Globus pallidus (tissue), 1 donor: ENCODE results near the gene SEM1.
A peak's percentile ranks its signal among the peaks of the same experiment; 100 is the strongest.
"Not testable (repeated sequence)": the region's sequence is repeated elsewhere in the genome, so short reads cannot be mapped to it uniquely, and the experiment has no call there.

Experiments used
- DNase-seq: peaks from one replicate; pipeline ENCODE4 v3.0.0-alpha.2; 2015; ENCODE audit warnings: low spot score

The SEM1 gene

DNA sequence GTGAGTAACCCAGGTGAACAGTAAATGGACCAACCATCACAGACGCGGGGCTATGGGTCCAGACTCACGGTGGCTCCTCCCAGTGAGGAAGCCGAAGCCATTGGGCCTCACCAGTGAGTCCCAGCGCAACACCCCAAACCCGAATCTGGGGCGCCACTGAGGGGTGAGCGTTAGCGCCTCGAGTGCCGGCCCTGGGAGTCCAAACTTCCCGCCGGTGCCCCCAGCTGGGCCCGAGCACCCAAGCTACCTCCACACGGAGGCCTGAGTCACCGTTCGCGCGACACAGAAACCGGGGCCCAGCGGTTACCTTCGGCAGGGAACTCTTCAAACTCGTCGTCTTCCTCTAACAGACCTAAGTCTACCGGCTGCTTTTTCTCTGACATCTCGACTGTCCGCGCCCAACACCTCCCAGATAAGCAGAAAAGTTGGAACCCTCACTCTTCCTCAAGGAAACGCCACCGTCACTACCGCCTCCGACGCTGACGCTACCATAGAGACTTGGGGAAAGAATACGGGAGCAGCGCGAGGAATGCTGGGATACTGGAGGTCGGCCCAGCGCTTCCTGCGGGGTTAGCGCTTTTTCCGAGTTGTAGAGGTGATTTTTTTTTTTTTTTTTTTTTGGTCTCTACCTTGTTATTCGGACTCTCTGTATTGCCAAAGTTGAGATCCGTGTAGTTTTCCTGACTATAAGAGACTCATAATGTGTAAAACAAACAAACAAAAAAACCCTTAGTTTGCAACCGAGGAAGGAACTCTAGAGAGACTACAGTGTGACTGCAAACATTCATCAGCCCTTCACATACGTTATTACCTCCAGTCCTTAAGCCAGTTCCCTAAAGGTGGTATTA, at the start of gene SEM1:
Gene SEM1, minus strand, starts transcription at position 466 of the 848 bp plus-strand sequence. Its CDS starts 83 bp downstream, at position 383.
- DNase-seq = peak; percentile 86

GRCh38 chr7:96757880-96758279, 48.2 kb upstream of the SEM1 start:
- DNase-seq = not testable (repeated sequence)

DNA sequence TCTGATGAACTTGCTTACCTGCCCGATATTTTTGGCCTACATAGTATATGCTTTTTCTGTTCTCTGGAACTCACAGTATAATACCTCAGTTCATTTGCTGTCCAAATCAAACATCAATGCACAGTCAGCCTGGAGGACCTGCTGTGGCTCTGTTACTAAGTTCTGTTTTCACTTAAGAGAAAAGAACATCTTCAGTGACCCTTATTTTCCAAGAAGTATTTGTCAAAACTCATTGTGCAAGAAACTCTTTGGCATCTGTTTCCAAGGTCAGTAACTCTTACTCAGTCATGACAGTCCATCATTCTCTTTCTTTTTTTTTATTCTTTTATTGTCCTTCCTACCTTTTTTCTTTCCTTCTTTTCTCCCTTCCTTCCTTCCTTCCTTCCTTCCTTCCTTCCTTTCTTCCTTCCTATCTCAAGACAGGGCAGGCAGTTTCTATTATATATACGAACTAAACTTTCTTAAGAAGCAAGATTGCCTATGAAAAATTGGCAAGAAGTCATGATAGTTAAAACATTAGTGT, 37.8 kb upstream of the SEM1 start:
- no peak for DNase-seq

- DNase-seq = no peak
Observed at GRCh38 chr7:96740130-96740529, 30.5 kb upstream of the SEM1 start.

DNA sequence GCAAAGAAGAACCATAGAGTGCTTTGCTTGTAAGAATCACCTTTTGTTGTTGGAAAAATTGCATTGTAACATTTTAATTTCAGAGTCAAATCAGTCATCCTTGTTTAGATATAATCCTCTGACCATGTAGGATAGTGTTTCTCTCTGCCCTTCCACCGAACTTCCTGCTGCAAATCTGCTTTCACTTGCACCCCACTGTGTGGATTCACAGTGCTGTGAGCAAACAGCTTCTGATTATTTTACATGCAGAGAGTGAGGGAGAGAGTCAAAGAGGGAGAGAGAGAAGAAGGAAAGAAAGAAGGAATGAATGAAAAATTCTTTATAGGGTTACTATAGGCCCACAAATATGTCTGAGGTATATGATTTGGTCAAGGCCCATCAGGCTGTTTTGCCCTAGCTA, 30.0 kb upstream of the SEM1 start:
- no peak for DNase-seq

- no peak for DNase-seq
Observed at GRCh38 chr7:96739167-96739566, 29.5 kb upstream of the SEM1 start.

GRCh38 chr7:96738705-96739104, 29.1 kb upstream of the SEM1 start:
- no peak for DNase-seq

DNA sequence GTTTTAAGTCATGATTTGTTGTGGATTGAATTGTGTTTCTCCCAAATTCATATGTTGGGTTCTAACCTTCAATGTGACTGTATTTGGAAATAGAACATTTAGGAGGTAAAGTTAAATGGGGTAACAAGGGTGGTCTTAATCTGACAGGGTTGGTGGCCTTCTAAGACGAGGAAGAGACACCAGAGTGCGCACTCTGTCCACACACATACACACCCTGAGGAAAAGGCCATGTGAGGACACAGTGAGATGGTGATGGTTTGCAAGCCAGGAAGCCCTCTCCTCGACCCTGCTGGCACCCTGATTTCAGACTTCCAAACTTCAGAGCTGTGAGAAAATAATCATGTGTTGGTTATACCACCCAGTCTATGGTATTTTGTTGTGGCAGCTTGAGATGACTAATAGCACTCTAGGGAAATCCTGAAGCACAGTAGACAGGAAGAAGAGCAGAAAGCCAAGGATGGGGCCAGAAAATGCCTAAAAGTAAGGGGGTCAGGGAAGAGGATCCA, 28.0 kb upstream of the SEM1 start:
- no peak for DNase-seq

- no peak for DNase-seq
Observed at GRCh38 chr7:96734343-96734742, 24.7 kb upstream of the SEM1 start.

GRCh38 chr7:96729820-96730219, 20.2 kb upstream of the SEM1 start:
- no peak for DNase-seq

GRCh38 chr7:96728139-96728538, 18.5 kb upstream of the SEM1 start:
- no peak for DNase-seq

DNA sequence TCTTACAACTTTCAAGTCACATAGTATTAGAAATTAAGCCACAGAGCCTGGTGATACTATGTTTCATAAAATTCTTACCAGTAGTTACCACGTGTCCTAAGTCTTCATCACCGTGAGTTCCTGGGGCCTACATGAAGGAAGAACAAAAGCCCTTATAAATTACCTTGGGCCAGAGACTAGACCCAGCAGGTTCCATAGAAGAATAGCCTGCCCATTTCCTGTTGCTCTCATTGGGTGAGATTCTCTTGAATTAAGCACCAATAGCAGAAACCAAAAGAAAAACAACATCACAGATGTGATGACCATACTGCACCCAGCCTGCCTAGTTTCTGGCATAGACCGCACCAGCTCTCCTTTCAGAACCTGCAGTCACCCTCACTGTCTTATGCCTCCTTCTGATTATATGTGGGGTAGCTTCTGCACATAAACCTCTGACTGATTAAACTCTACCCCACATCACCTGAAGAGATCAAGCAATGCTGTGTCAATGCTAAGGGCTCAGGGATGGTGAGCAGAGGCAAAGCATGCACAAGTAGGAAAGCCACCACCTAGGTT, 18.0 kb upstream of the SEM1 start:
- no peak for DNase-seq

DNA sequence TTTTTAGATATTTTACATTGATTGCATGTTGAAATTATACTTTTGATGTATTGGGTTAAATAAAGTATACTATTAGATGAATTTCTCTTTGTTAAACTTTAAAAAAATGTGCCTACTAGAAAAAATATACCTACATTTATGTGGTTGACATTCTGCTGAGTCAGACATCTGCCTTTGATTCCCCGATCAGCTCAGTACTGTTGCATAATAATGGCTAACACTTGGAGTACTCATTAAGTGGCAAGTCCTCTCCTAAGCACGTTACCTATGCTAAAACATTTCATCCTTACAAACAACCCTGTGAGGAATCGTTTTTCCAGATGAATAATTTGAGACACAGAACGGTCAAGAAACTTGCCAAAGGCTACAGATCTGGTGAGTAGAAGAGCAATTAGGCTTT, 14.0 kb upstream of the SEM1 start:
- no peak for DNase-seq

GRCh38 chr7:96722928-96723327, 13.3 kb upstream of the SEM1 start:
- DNase-seq = not testable (repeated sequence)

DNA sequence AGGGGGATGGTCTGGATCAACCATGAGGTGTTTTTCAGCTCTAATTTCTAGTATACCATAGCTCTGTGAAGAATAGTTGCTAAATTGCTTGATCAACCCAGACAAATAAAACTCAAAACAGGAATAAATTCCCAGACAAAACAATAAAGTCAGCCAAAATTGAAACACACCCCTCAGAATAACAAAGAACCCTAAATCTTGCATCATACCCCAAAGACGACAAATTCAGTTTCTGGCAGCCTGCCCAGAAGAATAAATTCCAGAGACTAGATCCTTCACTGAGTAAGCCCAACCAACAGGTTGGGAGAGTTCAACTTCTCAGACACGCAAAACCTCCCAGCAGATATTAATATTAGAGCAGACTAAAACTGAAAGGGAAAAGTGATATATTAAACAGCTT, 11.2 kb upstream of the SEM1 start:
- DNase-seq = no peak

- no peak for DNase-seq
Observed at GRCh38 chr7:96719164-96719563, 9.5 kb upstream of the SEM1 start.

DNA sequence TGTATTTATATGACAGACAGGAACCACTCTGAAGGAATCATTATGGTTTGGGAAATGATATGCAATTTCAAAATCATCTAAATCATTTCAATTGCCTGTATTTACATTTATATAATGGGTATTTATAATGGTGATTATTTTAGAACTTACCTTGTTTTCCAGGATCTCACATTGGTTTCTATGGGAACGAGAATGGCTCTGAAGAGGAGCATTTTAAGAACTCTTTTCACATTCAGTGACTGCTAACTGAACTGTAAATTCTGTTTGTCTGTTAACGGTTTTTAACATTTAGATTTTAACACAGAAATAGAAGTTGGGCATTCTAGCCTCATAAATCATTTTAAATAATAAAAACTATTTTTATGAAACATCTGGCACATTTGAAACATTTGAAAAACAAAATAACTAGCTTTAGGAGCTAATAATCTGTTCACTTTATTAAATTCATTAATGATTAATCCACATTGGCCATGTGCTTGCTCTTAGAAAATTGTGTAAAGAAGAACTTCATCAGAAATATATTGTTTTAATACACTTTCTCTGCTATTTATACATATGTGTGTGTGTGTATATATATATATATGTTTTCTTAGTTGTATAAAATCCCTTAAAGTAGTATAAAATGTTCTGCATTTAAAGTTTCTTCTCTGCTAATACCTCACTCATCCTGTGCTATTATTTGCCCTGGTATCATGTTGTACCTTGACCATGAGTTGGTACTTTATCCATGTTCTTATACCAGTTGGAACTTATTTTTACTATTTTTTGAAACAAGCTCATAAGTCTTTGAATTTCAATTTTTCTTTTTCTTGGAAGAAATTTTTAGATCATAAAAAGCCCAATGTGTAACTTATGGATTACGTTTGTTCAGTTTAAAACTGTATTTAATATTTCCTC, 8.7 kb upstream of the SEM1 start:
- DNase-seq = no peak

DNA sequence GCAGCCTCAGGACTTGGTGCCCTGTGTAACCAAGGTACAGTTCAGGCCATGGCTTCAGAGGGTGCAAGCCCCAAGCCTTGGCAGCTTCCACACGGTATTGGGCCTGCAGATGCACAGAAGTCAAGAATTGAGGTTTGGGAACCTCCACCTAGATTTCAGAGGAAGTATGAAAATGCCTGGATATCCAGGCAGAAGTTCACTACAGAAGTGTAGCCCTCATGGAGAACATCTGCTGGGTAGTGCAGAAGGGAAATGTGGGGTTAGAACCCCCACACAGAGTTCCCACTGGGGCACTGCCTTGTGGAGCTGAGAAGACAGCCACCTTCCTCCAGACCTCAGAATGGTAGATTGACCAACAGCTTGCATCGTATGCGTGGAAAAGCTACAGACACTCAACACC, 3.4 kb upstream of the SEM1 start:
- DNase-seq = no peak

DNA sequence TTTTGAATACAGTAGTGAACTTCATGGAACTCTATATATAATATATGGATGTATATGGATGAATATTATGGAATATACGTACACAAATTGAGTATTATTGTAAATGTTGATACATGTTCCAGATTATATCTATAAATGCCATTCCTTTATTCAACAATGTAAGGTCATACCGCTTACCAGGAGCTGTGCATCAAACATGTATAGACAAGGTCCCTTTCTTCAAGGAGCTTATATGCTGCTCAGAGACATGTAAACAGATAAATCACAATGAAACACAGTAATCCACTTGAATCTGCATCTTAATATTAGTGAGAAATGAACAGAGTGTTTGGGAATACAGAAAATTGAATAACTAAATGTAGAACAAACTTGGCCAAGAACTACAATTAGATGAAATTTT, 898 bp upstream of the SEM1 start:
- DNase-seq = no peak

DNA sequence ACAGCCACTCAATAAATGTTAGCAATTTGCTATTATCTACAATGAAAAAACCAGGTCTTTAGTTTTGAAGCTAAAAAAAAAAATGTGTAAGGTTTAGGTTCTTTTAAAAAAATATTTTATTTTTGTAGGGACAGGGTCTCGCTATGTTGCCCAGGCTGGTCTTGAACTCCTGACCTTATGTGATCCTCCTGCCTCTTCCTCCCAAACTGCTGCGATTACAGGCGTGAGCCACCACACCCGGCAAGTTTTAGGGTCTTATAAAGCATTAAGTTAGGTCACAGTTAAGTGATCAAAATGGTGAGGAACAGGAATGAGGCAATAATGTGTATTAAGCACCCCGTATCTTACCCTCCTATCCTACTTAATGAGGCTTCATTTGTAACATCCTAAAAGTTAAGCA, 774 bp downstream of the SEM1 start:
- DNase-seq = no peak

GRCh38 chr7:96707901-96708774, 1.5 kb downstream of the SEM1 start:
- no peak for DNase-seq
